Daoy (cell line): Measurements from ENCODE around the gene FLNC. TPM values are rescaled to one million over a fixed set of nuclear protein-coding genes. Genes with fewer than 3 reads are reported as not detected.

Experiments
- DNase-seq: peaks from one replicate; pipeline ENCODE4 v3.0.0-alpha.2; 2015; ENCODE audit warnings: low read depth
- total RNA-seq: library from RNA; depleted of rRNA; stranded (reverse); fragments of >200 nt; shearing (Covaris generic); gene quantifications from 2 replicates; pipeline ENCODE4 v1.2.3, GENCODE V29; 2014

The FLNC gene
- total RNA-seq, 1 experiment from 2014 or later = 81.1 TPM

GRCh38 chr7:128831994-128832879 lies 2.0 kb downstream of the FLNC start:
- DNase-seq = peak; percentile 80

- DNase-seq = no peak
These were observed 2.6 kb downstream of the FLNC start for GRCh38 chr7:128832880-128833147.

- DNase-seq = peak; percentile 91
These were observed 3.1 kb downstream of the FLNC start for GRCh38 chr7:128833148-128833945.

GRCh38 chr7:128833946-128834325 lies 3.7 kb downstream of the FLNC start:
- no peak for DNase-seq

- DNase-seq = no peak
These were observed 5.1 kb downstream of the FLNC start for GRCh38 chr7:128835231-128835751.

GRCh38 chr7:128835790-128836641 lies 5.8 kb downstream of the FLNC start:
- peak; percentile 54 for DNase-seq

GRCh38 chr7:128836729-128837348 lies 6.6 kb downstream of the FLNC start:
- DNase-seq = no peak

- no peak for DNase-seq
These were observed 7.3 kb downstream of the FLNC start for GRCh38 chr7:128837521-128837921.

GRCh38 chr7:128838109-128838779 lies 8.0 kb downstream of the FLNC start:
- DNase-seq = no peak

- no peak for DNase-seq
These were observed 8.9 kb downstream of the FLNC start for GRCh38 chr7:128838981-128839731.

- no peak for DNase-seq
These were observed 9.6 kb downstream of the FLNC start for GRCh38 chr7:128839751-128840177.

- DNase-seq = no peak
These were observed 10.3 kb downstream of the FLNC start for GRCh38 chr7:128840326-128841170.

GRCh38 chr7:128841171-128841690 lies 11.0 kb downstream of the FLNC start:
- no peak for DNase-seq

GRCh38 chr7:128841921-128842673 lies 11.9 kb downstream of the FLNC start:
- DNase-seq = peak; percentile 81

- DNase-seq = no peak
These were observed 12.8 kb downstream of the FLNC start for GRCh38 chr7:128842674-128843641.

- DNase-seq = no peak
These were observed 13.9 kb downstream of the FLNC start for GRCh38 chr7:128843938-128844621.
